Neutrophil (primary cell): Measurements from ENCODE around the gene RFX4.

Experiments used
- H3K27ac ChIP-seq: fragments of 200-600 bp; sonication (generic); 2 replicates; pipeline ENCODE4 v1.5.1; 2016; ENCODE audit warnings: mild to moderate bottlenecking, moderate library complexity
- H3K27me3 ChIP-seq: fragments of 200-600 bp; sonication (generic); 2 replicates; pipeline ENCODE4 v1.6.0; 2016; ENCODE audit warnings: mild to moderate bottlenecking
- H3K36me3 ChIP-seq: fragments of 200-600 bp; sonication (generic); 2 replicates; pipeline ENCODE4 v1.5.1; 2017
- H3K4me1 ChIP-seq, 2 experiments: fragments of 200-600 bp in 1 of 2; sonication (generic) in 1 of 2; 1 replicate in 1 of 2; 2 replicates in 1 of 2; pipeline versions ENCODE4 v1.5.1 to v1.6.1; 2013 to 2016; ENCODE audit warnings: low read depth in 1 of 2, low read length in 1 of 2, mild to moderate bottlenecking in 1 of 2, moderate library complexity in 1 of 2; ENCODE audit not compliant: control insufficient read depth in 1 of 2, insufficient read depth in 1 of 2
- H3K4me3 ChIP-seq, 2 experiments: fragments of 200-600 bp in 1 of 2; sonication (generic) in 1 of 2; 1 replicate in 1 of 2; 2 replicates in 1 of 2; pipeline ENCODE4 v1.5.1; 2013 to 2016; ENCODE audit warnings: low read depth in 1 of 2, low read length in 1 of 2, mild to moderate bottlenecking in 1 of 2, moderate library complexity in 1 of 2
- H3K9me3 ChIP-seq: fragments of 200-600 bp; sonication (generic); 2 replicates; pipeline ENCODE4 v1.5.1; 2016
- CTCF ChIP-seq: fragments of 200-600 bp; sonication (generic); IDR thresholded peaks from 2 replicates; pipeline ENCODE4 v1.5.1; 2016; ENCODE audit warnings: antibody characterized with exemption

RFX4 gene

DNA sequence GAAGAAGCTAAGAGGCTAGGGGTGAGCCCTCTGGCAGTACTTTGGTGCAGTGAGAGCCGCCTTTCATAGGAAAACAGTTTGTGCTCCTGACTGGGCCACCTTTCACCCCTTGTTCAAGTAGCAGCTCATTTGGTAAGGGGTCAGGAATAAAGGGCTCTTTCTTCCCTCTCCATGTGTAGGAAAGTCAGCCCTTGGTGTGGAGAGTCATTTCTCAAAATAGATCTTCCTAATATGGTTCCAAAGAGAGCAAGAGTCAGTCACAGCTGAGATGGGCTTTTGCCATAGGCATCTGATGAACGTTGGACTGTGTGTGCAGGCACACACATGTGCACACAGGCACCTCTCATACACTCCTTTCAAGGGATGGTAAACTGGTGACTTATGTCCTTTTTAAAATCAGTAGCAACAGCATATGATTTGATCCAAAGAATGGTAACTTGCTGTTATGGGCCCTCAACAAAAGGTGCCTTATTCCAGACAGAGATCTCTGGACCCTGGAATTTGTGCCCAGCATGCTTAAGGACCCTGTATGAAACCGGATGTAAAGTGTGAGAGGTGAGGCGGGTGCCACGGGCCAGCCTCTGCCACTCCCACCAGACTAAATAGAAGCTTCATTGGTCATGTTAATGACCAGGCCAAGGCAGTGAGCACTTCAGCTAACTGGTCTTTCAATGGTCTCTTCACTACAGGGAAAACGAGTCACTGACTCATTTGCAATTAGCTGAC lies 175.0 kb downstream of the RFX4 start:
- no peak for TF ChIP-seq CTCF
- Histone ChIP-seq H3K27ac (no peak overlapping the region), H3K27me3 (no peaks in the 10 kb centered on the region), H3K4me1 (no peaks in the 10 kb centered on the region), H3K9me3 (no peaks in the 10 kb centered on the region), H3K36me3 (no peaks in the 10 kb centered on the region), H3K4me3 (no peak overlapping the region)

DNA sequence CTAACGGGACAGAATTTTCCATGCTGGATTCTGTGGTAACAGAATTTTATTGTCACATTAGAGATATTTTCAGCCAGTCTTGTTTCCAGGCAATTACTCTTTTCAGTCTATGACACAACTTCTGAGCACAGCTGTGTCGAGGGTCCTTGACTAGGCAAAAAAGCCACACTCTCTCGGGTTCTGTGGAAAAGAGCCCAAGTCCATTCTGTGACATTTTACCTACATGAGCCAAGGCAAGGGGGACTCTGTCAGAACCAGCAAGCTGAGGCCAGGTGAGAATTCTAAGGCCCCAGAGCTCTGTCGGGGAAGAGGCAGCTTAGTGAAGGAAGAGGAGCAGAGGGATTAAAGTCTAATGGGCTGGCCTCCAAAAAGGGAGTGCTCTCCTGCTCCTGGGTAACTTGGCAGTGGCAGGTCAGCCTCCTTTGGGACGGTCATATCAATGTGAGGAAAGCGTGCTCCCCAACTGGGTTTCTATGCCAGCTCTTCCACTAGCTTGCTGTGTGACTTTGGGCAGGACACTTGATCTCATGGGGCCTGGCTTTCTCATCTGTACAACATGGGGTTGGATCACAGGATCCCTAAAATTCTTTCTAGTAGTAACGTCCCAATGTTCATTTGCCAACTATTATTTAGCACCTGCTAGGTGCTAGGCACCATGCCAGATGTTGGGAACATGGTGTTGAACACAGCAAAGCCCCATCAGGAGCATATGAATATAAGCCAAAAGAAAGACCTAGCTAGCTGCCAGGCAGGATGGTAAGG lies 175.7 kb downstream of the RFX4 start:
- Histone ChIP-seq H3K27me3 (no peaks in the 10 kb centered on the region), H3K36me3 (no peaks in the 10 kb centered on the region), H3K4me1 (no peaks in the 10 kb centered on the region), H3K9me3 (no peaks in the 10 kb centered on the region), H3K27ac (no peak overlapping the region), H3K4me3 (no peak overlapping the region)
- no peak for TF ChIP-seq CTCF

DNA sequence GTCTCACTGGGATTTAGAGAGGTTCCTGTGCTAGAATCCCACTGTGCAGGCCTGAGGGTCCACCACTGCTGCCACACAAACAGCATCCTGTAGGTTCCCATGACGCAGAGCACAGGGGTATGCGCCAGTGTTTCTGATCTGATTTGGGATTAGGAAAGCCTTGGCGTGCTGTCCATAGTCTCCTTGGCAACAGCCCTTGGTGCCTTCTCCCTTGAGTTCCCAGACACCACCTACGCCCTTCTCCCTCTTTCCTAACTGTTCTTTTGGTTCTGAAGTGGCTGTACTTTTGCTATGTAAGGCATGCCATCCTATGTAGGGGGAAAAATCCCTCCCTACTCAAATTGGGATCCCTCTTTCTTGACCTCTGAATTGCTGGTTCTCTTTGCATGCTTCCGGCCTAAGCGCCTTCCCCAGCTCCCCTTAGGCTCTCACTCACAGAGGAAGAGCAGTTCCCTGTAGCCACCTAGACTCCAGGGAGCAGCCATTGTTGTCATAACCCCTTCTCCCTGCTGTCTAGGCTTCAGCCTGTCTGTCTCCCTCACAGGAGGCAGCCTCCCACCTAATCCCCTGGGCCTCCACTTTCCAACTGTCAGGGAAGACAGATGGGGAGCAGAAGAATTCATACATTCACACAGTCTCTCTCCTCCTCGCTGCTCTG lies 176.9 kb downstream of the RFX4 start:
- no peak for TF ChIP-seq CTCF
- Histone ChIP-seq H3K27me3 (no peaks in the 10 kb centered on the region), H3K4me1 (no peaks in the 10 kb centered on the region), H3K27ac (no peak overlapping the region), H3K9me3 (no peaks in the 10 kb centered on the region), H3K36me3 (no peaks in the 10 kb centered on the region), H3K4me3 (no peak overlapping the region)

- H3K27me3 ChIP-seq = no peaks in the 10 kb centered on the region
- no peaks in the 10 kb centered on the region for H3K4me1 ChIP-seq
- H3K9me3 ChIP-seq = no peaks in the 10 kb centered on the region
- no peaks in the 10 kb centered on the region for H3K36me3 ChIP-seq
- no peak overlapping the region for H3K27ac ChIP-seq
- H3K4me3 ChIP-seq = no peak overlapping the region
- TF ChIP-seq CTCF = no peak
These were observed 177.4 kb downstream of the RFX4 start for GRCh38 chr12:106760184-106760531.

GRCh38 chr12:106764220-106764619 lies 181.4 kb downstream of the RFX4 start:
- H3K27ac ChIP-seq = no peak overlapping the region
- no peak for TF ChIP-seq CTCF

More at GRCh38 chr12:106764220-106764619, 181.4 kb downstream of the RFX4 start:
- H3K4me3 ChIP-seq = no peak overlapping the region
- H3K27me3 ChIP-seq = peaks cover 36% of the 10 kb centered on the region
- H3K4me1 ChIP-seq = no peaks in the 10 kb centered on the region
- H3K36me3 ChIP-seq = no peaks in the 10 kb centered on the region
- no peaks in the 10 kb centered on the region for H3K9me3 ChIP-seq
